SK-N-SH (cell line): ENCODE data around the gene TSHZ2. TPM values are rescaled to one million over a fixed set of nuclear protein-coding genes. Genes with fewer than 3 reads are reported as not detected.

Experiments used
- CTCF ChIA-PET: fragments of 300-600, 350-600 bp; formaldehyde crosslinking; extraction: SDS; loops from one replicate; lab custom pipeline; 2021; lab: Yijun Ruan, JAX
- POLR2A ChIA-PET: fragments of 350-600 bp; sonication (Branson Sonifier 250); formaldehyde crosslinking; extraction: SDS; loops from one replicate; lab custom pipeline; 2020; ENCODE audit warnings: antibody characterized with exemption, inconsistent platforms; lab: Yijun Ruan, JAX
- DNase-seq: peaks from one replicate; pipeline ENCODE4 v3.0.0; 2012
- H2AFZ ChIP-seq: fragments of 200-600 bp; sonication (generic); 2 replicates; pipeline ENCODE4 v1.8.1; 2016; ENCODE audit warnings: antibody characterized with exemption, mild to moderate bottlenecking, low read depth
- H3F3A ChIP-seq: fragments of 200-600 bp; sonication (generic); replicated peaks from 2 replicates; pipeline ENCODE3; 2016; ENCODE audit warnings: antibody characterized with exemption, mild to moderate bottlenecking; ENCODE audit not compliant: insufficient read depth
- H3K27ac ChIP-seq, 2 experiments: fragments of 200-500 bp in 1 of 2; fragments of 200-600 bp in 1 of 2; sonication (Bioruptor generic) in 1 of 2; sonication (generic), shearing (Covaris generic) in 1 of 2; 2 replicates each; pipeline versions ENCODE4 v1.5.1 to v1.6.1; 2014 to 2016; ENCODE audit warnings: low read depth in 2 of 2, inconsistent platforms in 1 of 2, low read length in 1 of 2, mild to moderate bottlenecking in 1 of 2, mixed read lengths in 1 of 2
- H3K27me3 ChIP-seq: fragments of 200-600 bp; sonication (generic), shearing (Covaris generic); 2 replicates; pipeline ENCODE4 v1.6.1; 2016; ENCODE audit warnings: mixed run types; ENCODE audit not compliant: insufficient read depth
- H3K36me3 ChIP-seq, 2 experiments: fragments of 200-500 bp in 1 of 2; fragments of 200-600 bp in 1 of 2; sonication (Bioruptor generic) in 1 of 2; sonication (generic) in 1 of 2; replicated peaks in 1 of 2; 2 replicates each; pipeline versions ENCODE3 to v1.5.1; 2014 to 2016; ENCODE audit warnings: low read length in 1 of 2, mild to moderate bottlenecking in 1 of 2; ENCODE audit not compliant: insufficient read depth in 2 of 2, control insufficient read depth in 1 of 2
- H3K4me1 ChIP-seq, 2 experiments: fragments of 200-500 bp in 1 of 2; fragments of 200-600 bp in 1 of 2; sonication (Bioruptor generic) in 1 of 2; sonication (generic), shearing (Covaris generic) in 1 of 2; 2 replicates each; pipeline versions ENCODE4 v1.5.1 to v1.6.1; 2014 to 2016; ENCODE audit warnings: low read depth in 1 of 2, low read length in 1 of 2, mixed run types in 1 of 2; ENCODE audit not compliant: insufficient read depth in 2 of 2, control insufficient read depth in 1 of 2
- H3K4me2 ChIP-seq: fragments of 200-600 bp; sonication (generic), shearing (Covaris generic); 2 replicates; pipeline ENCODE4 v1.6.1; 2017; ENCODE audit warnings: mixed run types
- H3K4me3 ChIP-seq, 2 experiments: fragments of 200-500 bp in 1 of 2; fragments of 200-600 bp in 1 of 2; sonication (Bioruptor generic) in 1 of 2; sonication (generic), shearing (Covaris generic) in 1 of 2; 2 replicates each; pipeline versions ENCODE4 v1.5.1 to v1.8.1; 2014 to 2016; ENCODE audit warnings: low read depth in 2 of 2, inconsistent platforms in 1 of 2, low read length in 1 of 2, mild to moderate bottlenecking in 1 of 2, mixed read lengths in 1 of 2, moderate library complexity in 1 of 2
- H3K79me2 ChIP-seq: fragments of 200-600 bp; sonication (generic); 2 replicates; pipeline ENCODE4 v1.8.1; 2017; ENCODE audit warnings: mild to moderate bottlenecking; ENCODE audit not compliant: insufficient read depth
- H3K9ac ChIP-seq: fragments of 200-600 bp; sonication (generic); 2 replicates; pipeline ENCODE4 v1.6.1; 2017; ENCODE audit warnings: mixed run types
- H3K9me2 ChIP-seq: fragments of 200-600 bp; sonication (generic); 2 replicates; pipeline ENCODE4 v1.6.1; 2017; ENCODE audit warnings: mixed run types
- H3K9me3 ChIP-seq: fragments of 200-600 bp; sonication (generic); 2 replicates; pipeline ENCODE4 v1.6.1; 2017; ENCODE audit warnings: mixed run types, mild to moderate bottlenecking, moderate library complexity
- H4K20me1 ChIP-seq: fragments of 200-600 bp; sonication (generic); 2 replicates; pipeline ENCODE4 v1.6.1; 2017; ENCODE audit warnings: mild to moderate bottlenecking, mixed run types; ENCODE audit not compliant: insufficient read depth
- EP300 ChIP-seq, 2 experiments: IDR thresholded peaks; 2 replicates each; pipeline versions ENCODE4 v1.4.0 to v1.6.1; 2012; ENCODE audit warnings: borderline replicate concordance in 1 of 2, low read depth in 1 of 2, low read length in 1 of 2
- EZH2phosphoT487 ChIP-seq: fragments of 200-600 bp; sonication (generic); IDR thresholded peaks from 2 replicates; pipeline ENCODE4 v1.6.1; 2017; ENCODE audit warnings: low read depth, mixed run types, mild to moderate bottlenecking, antibody characterized with exemption, moderate library complexity, borderline replicate concordance
- FOSL2 ChIP-seq: IDR thresholded peaks from 2 replicates; pipeline ENCODE4 v1.4.0; 2012; ENCODE audit warnings: low read depth, mild to moderate bottlenecking, moderate library complexity, borderline replicate concordance
- GABPA ChIP-seq: IDR thresholded peaks from 2 replicates; pipeline ENCODE4 v1.4.0; 2012; ENCODE audit warnings: low read depth, mild to moderate bottlenecking
- GATA2 ChIP-seq: sonication (generic); formaldehyde crosslinking; IDR thresholded peaks from 2 replicates; pipeline ENCODE4 v1.5.0; 2020; ENCODE audit warnings: mild to moderate bottlenecking, missing genetic modification reagents
- JUND ChIP-seq: IDR thresholded peaks from 2 replicates; pipeline ENCODE4 v1.4.0; 2012
- NFIC ChIP-seq: IDR thresholded peaks from 2 replicates; pipeline ENCODE4 v1.4.0; 2012; ENCODE audit warnings: borderline replicate concordance
- POLR2AphosphoS5 ChIP-seq: IDR thresholded peaks from 2 replicates; pipeline ENCODE4 v1.6.1; 2012; ENCODE audit warnings: low read depth, low read length
- RFX5 ChIP-seq: IDR thresholded peaks from 2 replicates; pipeline ENCODE4 v1.6.1; 2012; ENCODE audit warnings: mild to moderate bottlenecking, improper control_type of control experiment, low read length
- RXRA ChIP-seq: IDR thresholded peaks from 2 replicates; pipeline ENCODE4 v1.4.0; 2012; ENCODE audit warnings: low read depth, mild to moderate bottlenecking, borderline replicate concordance
- SIN3A ChIP-seq: IDR thresholded peaks from 2 replicates; pipeline ENCODE4 v1.6.1; 2012; ENCODE audit warnings: low read depth, mild to moderate bottlenecking, low read length, moderate library complexity, borderline replicate concordance
- TAF1 ChIP-seq: IDR thresholded peaks from 2 replicates; pipeline ENCODE4 v1.6.1; 2012; ENCODE audit warnings: low read depth, mild to moderate bottlenecking, low read length, moderate library complexity, borderline replicate concordance
- TCF12 ChIP-seq: IDR thresholded peaks from 2 replicates; pipeline ENCODE4 v1.4.0; 2012
- TEAD4 ChIP-seq: IDR thresholded peaks from 2 replicates; pipeline ENCODE4 v1.4.0; 2012; ENCODE audit warnings: mild to moderate bottlenecking, borderline replicate concordance; ENCODE audit not compliant: insufficient read depth
- WGBS: methylation state at CpG from one replicate; pipeline ENCODE4 v1.1.6; 2017; ENCODE audit warnings: low lambda C conversion rate; 5-methylcytosine and 5-hydroxymethylcytosine counted together
- polyA plus RNA-seq, 3 experiments: library from polyadenylated mRNA; depleted of rRNA; stranded (reverse); fragments of >200 nt; gene quantifications; 2 replicates each; pipeline ENCODE4 v1.2.3, GENCODE V29; 2012
- TF ChIP-seq, protein P1 (sequence below): IDR thresholded peaks from 2 replicates; pipeline ENCODE4 v1.4.0; 2012; ENCODE audit warnings: low read depth, borderline replicate concordance
- TF ChIP-seq, protein P2 (sequence below): IDR thresholded peaks from 2 replicates; pipeline ENCODE4; 2012
- TF ChIP-seq, protein P3 (sequence below): fragments of 150-350 bp; IDR thresholded peaks from 2 replicates; pipeline ENCODE4 v1.6.1; 2016; ENCODE audit warnings: mild to moderate bottlenecking, low read depth, low read length
- TF ChIP-seq, protein P4 (sequence below): fragments of 200-600 bp; sonication (generic); IDR thresholded peaks from 2 replicates; pipeline ENCODE4 v1.6.1; 2017; ENCODE audit warnings: antibody characterized with exemption, mild to moderate bottlenecking, moderate library complexity
- TF ChIP-seq, protein P5 (sequence below): IDR thresholded peaks from 2 replicates; pipeline ENCODE4 v1.4.0; 2012; ENCODE audit warnings: low read depth, borderline replicate concordance

Gene TSHZ2
- polyA plus RNA-seq, 1 of the 3 experiments (the other 2 are of a cell fraction): 0.13 TPM

DNA sequence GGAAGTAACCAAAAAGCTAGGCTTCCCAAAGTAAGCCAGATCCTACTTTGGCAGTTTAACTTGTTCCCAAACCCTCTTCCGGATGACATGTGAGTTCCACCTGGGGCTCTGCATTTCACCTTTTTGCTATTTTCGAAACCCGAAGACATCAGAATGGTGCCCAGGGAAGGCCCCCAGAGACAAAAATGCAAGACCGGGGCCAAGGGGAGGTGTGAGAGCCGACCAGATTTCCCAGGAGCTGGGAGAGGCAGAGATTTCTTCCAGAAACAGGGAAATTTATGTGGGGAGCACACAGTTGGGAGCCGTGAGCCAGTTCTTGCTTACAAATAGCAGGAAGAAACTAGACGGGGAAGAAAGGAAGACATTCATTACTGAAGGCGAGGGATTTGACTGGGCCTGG, 411.8 kb downstream of the TSHZ2 start:
- no peak overlapping the region for H2AFZ ChIP-seq
- 69% methylated on average over 8 of the region's 8 CpGs for WGBS
- POLR2A ChIA-PET: no interaction called here

DNA sequence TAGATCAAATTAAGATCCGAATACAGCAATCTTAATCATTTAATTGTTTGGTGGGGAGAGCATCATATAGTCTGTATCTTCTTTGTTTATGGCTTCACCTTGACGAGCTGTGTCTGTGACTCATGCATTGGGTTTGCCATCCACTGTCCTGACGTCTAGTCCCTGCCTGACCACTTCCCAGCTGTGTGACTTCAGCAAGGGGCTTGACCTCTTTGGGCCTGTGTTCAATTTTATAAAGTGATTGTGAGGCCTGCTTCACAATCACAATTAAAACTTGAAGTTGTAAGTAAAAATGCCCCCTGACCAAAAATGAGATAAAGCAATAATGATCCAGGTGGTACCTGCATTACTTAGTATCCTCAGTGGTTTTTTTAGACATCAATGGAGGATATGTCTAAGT, 412.2 kb downstream of the TSHZ2 start:
- Histone ChIP-seq H3K4me2 (no peak overlapping the region), H3K79me2 (no peaks in the 10 kb centered on the region), H3K27me3 (no peaks in the 10 kb centered on the region), H3K9me3 (no peaks in the 10 kb centered on the region), H3K27ac (no peak overlapping the region), H2AFZ (no peak overlapping the region), H3K4me3 (no peak overlapping the region), H3F3A (no peaks in the 10 kb centered on the region), H4K20me1 (no peaks in the 10 kb centered on the region), H3K9me2 (no peaks in the 10 kb centered on the region), H3K36me3 (no peaks in the 10 kb centered on the region), H3K9ac (no peak overlapping the region), H3K4me1 (peaks cover 0 to 12% of the 10 kb centered on the region in 2 experiments; a peak in 1 of 4 replicates)
- TF ChIP-seq TAF1 (no peak), FOSL2 (no peak), NFIC (no peak), TCF12 (no peak), TEAD4 (no peak), EP300 (IDR thresholded peaks at IDR 0.05; ENCODE audit: borderline replicate concordance in 1 of 2, low read depth in 1 of 2, low read length in 1 of 2) (no peak), JUND (no peak), SIN3A (no peak), EZH2phosphoT487 (no peak)
- TF ChIP-seq, protein P1, sequence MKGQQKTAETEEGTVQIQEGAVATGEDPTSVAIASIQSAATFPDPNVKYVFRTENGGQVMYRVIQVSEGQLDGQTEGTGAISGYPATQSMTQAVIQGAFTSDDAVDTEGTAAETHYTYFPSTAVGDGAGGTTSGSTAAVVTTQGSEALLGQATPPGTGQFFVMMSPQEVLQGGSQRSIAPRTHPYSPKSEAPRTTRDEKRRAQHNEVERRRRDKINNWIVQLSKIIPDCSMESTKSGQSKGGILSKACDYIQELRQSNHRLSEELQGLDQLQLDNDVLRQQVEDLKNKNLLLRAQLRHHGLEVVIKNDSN: no peak
- TF ChIP-seq, protein P2, sequence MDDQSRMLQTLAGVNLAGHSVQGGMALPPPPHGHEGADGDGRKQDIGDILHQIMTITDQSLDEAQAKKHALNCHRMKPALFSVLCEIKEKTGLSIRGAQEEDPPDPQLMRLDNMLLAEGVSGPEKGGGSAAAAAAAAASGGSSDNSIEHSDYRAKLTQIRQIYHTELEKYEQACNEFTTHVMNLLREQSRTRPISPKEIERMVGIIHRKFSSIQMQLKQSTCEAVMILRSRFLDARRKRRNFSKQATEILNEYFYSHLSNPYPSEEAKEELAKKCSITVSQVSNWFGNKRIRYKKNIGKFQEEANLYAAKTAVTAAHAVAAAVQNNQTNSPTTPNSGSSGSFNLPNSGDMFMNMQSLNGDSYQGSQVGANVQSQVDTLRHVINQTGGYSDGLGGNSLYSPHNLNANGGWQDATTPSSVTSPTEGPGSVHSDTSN: no peak
- TF ChIP-seq, protein P3, sequence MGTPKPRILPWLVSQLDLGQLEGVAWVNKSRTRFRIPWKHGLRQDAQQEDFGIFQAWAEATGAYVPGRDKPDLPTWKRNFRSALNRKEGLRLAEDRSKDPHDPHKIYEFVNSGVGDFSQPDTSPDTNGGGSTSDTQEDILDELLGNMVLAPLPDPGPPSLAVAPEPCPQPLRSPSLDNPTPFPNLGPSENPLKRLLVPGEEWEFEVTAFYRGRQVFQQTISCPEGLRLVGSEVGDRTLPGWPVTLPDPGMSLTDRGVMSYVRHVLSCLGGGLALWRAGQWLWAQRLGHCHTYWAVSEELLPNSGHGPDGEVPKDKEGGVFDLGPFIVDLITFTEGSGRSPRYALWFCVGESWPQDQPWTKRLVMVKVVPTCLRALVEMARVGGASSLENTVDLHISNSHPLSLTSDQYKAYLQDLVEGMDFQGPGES: no peak
- TF ChIP-seq, protein P4, sequence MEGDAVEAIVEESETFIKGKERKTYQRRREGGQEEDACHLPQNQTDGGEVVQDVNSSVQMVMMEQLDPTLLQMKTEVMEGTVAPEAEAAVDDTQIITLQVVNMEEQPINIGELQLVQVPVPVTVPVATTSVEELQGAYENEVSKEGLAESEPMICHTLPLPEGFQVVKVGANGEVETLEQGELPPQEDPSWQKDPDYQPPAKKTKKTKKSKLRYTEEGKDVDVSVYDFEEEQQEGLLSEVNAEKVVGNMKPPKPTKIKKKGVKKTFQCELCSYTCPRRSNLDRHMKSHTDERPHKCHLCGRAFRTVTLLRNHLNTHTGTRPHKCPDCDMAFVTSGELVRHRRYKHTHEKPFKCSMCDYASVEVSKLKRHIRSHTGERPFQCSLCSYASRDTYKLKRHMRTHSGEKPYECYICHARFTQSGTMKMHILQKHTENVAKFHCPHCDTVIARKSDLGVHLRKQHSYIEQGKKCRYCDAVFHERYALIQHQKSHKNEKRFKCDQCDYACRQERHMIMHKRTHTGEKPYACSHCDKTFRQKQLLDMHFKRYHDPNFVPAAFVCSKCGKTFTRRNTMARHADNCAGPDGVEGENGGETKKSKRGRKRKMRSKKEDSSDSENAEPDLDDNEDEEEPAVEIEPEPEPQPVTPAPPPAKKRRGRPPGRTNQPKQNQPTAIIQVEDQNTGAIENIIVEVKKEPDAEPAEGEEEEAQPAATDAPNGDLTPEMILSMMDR: no peak
- CTCF ChIA-PET: no interaction called here
- DNase-seq: no peak
- POLR2A ChIA-PET: no interaction called here
- 46% methylated on average over 3 of the region's 3 CpGs for WGBS

More for the DNA sequence above, 411.8 kb downstream of the TSHZ2 start:
- H3K36me3 ChIP-seq: no peaks in the 10 kb centered on the region
- no peaks in the 10 kb centered on the region for H3K27me3 ChIP-seq
- CTCF ChIA-PET: no interaction called here
- H3K4me2 ChIP-seq: no peak overlapping the region
- peaks cover 0 to 12% of the 10 kb centered on the region in 2 experiments; a peak in 1 of 4 replicates for H3K4me1 ChIP-seq
- no peak for DNase-seq
- H3K9me3 ChIP-seq: no peaks in the 10 kb centered on the region
- H3K79me2 ChIP-seq: no peaks in the 10 kb centered on the region
- TF ChIP-seq RXRA (no peak), RFX5 (no peak), GATA2 (CRISPR knock-in tag) (no peak), POLR2AphosphoS5 (no peak), GABPA (no peak), TCF12 (no peak)
- TF ChIP-seq, protein P5, sequence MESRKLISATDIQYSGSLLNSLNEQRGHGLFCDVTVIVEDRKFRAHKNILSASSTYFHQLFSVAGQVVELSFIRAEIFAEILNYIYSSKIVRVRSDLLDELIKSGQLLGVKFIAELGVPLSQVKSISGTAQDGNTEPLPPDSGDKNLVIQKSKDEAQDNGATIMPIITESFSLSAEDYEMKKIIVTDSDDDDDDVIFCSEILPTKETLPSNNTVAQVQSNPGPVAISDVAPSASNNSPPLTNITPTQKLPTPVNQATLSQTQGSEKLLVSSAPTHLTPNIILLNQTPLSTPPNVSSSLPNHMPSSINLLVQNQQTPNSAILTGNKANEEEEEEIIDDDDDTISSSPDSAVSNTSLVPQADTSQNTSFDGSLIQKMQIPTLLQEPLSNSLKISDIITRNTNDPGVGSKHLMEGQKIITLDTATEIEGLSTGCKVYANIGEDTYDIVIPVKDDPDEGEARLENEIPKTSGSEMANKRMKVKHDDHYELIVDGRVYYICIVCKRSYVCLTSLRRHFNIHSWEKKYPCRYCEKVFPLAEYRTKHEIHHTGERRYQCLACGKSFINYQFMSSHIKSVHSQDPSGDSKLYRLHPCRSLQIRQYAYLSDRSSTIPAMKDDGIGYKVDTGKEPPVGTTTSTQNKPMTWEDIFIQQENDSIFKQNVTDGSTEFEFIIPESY: no peak
- H3K9ac ChIP-seq: no peak overlapping the region
- H3K27ac ChIP-seq: no peak overlapping the region
- H3K9me2 ChIP-seq: no peaks in the 10 kb centered on the region
- H4K20me1 ChIP-seq: no peaks in the 10 kb centered on the region
- no peak overlapping the region for H3K4me3 ChIP-seq
- H3F3A ChIP-seq: no peaks in the 10 kb centered on the region
